ENCODE measurements around the gene NOTCH3.

NOTCH3 gene

DNA sequence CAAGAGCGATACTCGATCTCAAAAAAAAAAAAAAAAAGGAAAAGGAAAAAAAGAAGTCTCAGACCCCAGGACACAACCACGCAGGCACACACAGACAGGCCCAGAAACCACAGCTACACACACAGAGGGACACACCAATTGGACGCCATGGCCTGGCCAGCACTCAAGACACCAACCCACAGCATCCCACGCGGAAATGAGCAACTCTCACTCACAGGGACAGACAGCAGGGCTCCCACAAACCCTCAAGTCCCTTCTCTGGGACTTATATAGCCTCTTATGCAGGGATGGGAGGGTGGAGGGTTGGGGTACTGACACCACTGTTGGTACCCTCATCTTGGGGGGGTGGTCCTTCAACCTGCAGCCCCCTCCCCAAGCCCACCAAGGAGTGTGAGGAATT is 5.9 kb downstream of the NOTCH3 start:
- Mint-ChIP-seq H3K4me3 (peak overlapping the region; percentile 21), H3K36me3 (ENCODE audit: low read depth) (no peaks in the 10 kb centered on the region), H3K4me1 (peaks cover 18% of the 10 kb centered on the region), H3K27ac (no peak overlapping the region), H3K9me3 (no peaks in the 10 kb centered on the region), H3K27me3 (peaks cover 57% of the 10 kb centered on the region)
- ATAC-seq = no peak
- DNase-seq = no peak

DNA sequence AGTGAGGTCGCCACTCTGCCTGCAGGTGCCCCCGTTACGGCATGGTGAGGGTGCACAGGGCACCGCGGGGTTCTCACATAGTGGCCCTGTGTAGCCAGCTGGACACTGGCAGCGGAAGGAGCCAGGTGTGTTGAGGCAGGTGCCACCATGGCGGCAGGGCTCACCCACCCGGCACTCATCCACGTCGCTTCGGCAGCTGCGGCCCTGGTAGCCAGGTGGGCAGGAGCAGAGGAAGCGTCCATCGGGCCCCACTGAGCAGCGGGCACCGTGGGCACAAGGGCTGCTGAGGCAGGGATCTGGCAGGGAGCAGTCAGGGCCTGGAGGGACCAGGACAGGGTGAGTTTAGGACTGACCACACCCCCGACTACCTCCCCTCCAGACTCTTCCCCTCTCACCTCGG is 8.8 kb downstream of the NOTCH3 start:
- no peak for ATAC-seq
- DNase-seq = no peak
- Mint-ChIP-seq H3K4me3 (no peak overlapping the region), H3K9me3 (no peaks in the 10 kb centered on the region), H3K27ac (no peak overlapping the region), H3K36me3 (ENCODE audit: low read depth) (no peaks in the 10 kb centered on the region), H3K4me1 (peaks cover 9% of the 10 kb centered on the region), H3K27me3 (peaks cover 37% of the 10 kb centered on the region)

DNA sequence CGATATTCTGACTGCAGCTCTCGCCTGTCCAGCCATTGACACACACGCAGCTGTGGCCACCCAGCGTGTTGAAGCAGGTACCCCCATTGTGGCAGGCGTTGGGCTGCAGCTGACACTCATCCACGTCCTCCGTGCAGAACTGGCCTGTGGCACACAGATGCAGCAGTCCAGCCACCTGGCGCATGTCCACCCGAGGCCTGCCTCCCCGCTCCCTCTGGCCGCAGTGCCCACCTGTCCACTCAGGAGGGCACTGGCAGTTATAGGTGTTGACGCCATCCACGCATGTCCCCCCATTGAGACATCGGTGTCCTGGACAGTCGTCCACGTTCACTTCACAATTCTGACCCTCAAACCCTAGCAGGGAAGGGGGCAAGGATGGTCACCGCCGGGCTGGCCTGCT is 9.3 kb downstream of the NOTCH3 start:
- Mint-ChIP-seq H3K27ac (no peak overlapping the region), H3K27me3 (peaks cover 33% of the 10 kb centered on the region), H3K9me3 (no peaks in the 10 kb centered on the region), H3K4me1 (peaks cover 6% of the 10 kb centered on the region), H3K4me3 (no peak overlapping the region), H3K36me3 (ENCODE audit: low read depth) (no peaks in the 10 kb centered on the region)
- no peak for ATAC-seq
- DNase-seq = no peak

DNA sequence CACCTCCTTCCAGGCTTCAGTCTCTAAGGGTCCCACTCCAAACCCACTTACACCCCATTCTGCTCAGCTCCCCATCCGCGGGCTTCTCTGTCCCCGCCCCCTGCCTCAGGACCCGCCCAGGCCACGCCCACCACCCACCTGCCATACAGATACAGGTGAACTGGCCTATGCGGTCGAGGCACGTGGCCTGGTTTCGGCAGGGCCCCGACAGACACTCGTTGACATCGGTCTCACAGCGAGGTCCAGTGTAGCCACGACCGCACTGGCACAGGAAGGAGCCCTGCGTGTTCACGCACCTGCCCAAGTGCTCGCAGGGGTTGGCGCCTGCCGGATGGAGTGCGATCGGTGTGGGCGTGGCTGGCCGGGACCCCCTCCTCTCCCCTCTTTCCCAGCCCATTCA is 11.9 kb downstream of the NOTCH3 start:
- ATAC-seq (no peak), DNase-seq (no peak)
- Mint-ChIP-seq H3K4me3 (no peak overlapping the region), H3K9me3 (no peaks in the 10 kb centered on the region), H3K36me3 (ENCODE audit: low read depth) (no peaks in the 10 kb centered on the region), H3K27ac (no peak overlapping the region), H3K27me3 (peaks cover 17% of the 10 kb centered on the region), H3K4me1 (no peaks in the 10 kb centered on the region)

DNA sequence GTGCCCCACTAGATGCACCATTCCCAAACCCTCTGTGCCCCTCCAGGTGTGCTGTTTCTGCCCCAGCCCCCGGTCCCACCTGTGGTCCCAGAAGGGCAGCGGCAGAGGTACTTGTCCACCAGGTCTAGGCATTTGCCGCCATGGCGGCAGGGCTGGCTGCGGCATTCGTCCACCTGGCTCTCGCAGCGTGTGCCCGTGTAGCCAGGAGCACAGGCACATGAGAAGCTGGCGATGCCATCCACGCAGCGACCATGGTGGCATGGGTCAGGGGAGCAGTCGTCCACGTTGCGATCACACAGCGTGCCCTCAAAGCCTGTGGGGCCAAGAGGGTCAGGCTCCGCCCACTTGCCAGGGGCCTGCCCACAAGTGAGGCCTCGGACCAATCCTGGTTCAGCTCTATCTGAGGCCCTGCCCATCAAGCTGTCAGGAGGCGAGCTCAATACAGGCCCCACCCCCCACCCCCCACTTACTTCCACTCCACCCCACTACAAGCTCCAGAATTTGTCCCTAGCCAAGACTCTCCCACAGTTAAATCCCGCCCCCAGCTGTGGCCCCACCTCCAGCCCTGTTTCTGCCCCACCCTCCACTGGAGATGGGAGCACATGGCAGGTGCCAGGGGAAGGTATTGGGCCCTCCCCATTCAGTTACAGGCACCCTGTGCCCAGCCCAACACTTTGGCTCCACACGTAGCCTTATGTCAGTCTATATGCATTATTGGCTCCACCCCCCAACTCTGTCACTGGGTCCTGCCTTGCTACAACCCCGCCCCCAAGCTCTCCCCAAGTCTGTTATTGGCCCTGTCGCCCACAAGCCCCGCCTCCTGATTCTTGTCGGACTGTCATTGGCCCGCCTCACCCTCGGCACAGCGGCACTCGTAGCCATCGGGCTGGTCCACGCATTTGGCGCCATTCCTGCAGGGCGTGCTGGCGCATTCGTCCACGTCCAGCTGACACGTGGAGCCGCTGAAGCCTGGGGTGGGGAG is 13.5 kb downstream of the NOTCH3 start:
- H3K36me3 Mint-ChIP-seq (ENCODE audit: low read depth) = no peaks in the 10 kb centered on the region
- H3K4me1 Mint-ChIP-seq = no peaks in the 10 kb centered on the region
- H3K27me3 Mint-ChIP-seq = peaks cover 9% of the 10 kb centered on the region
- H3K9me3 Mint-ChIP-seq = no peaks in the 10 kb centered on the region
- no peak overlapping the region for H3K27ac Mint-ChIP-seq
- ATAC-seq (no peak), DNase-seq (no peak)
- no peak overlapping the region for H3K4me3 Mint-ChIP-seq

DNA sequence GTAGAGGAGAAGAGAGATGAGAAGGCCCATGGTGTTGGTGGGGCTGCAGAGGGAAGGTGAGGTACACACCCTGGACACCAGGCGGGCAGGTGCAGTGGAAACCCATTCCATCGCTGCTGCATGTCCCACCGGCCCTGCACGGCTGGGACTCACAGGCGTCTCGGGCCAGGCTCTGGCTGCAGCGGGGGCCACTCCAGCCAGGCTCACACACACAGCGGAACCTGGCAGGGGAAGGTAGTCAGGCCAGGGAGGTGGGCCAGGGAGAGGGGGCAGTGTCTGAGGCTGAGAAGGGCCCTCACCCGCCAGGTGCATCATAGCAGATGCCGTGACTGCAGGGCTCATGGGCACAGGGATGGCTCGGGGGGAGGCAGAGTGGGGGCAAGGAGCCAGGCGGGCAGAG is 15.6 kb downstream of the NOTCH3 start:
- no peaks in the 10 kb centered on the region for H3K4me1 Mint-ChIP-seq
- ATAC-seq = no peak
- H3K27ac Mint-ChIP-seq = no peak overlapping the region
- H3K27me3 Mint-ChIP-seq = peaks cover 5% of the 10 kb centered on the region
- H3K4me3 Mint-ChIP-seq = no peak overlapping the region
- DNase-seq = no peak
- no peaks in the 10 kb centered on the region for H3K9me3 Mint-ChIP-seq
- H3K36me3 Mint-ChIP-seq (ENCODE audit: low read depth) = no peaks in the 10 kb centered on the region

DNA sequence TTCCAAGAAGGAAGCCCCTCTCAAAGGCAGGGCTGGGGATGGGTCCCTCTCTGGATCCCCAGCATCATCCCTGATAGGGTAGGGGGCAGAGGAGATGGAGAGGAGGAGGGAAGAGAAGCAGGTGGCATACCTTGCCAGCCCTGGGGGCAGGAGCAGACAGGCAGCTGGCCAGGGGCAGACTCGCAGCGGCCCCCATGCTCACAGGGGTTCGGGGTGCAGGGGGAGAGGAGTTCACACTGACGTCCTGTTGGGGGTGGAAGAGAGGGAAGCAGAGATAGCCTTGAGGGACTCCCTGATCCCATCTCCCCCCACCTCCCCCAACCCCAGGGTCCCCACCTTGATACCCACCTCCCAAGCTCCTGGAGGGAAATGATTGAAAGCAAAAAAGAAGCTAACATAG is 16.0 kb downstream of the NOTCH3 start:
- Mint-ChIP-seq H3K9me3 (no peaks in the 10 kb centered on the region), H3K27me3 (peaks cover 5% of the 10 kb centered on the region), H3K27ac (no peak overlapping the region), H3K4me3 (no peak overlapping the region), H3K36me3 (ENCODE audit: low read depth) (no peaks in the 10 kb centered on the region), H3K4me1 (no peaks in the 10 kb centered on the region)
- DNase-seq = no peak
- no peak for ATAC-seq

DNA sequence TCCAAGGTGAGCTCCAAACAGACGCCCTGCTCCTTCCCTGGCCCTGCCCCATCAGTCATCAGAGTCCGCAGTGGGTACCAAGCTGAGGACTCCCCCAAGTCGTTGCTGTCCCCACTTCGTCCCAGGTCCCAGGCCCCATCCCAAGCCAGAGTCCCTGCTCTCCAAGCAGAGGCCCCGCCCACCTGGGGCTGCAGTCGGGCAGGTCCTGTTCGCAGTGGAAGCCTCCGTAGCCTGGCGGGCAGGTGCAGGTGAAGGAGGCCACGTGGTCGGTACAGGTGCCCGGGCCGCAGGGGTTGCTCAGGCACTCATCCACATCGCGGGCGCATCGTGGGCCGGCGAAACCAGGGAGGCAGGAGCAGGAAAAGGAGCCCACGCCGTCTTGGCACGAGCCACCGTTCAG is 19.4 kb downstream of the NOTCH3 start:
- ATAC-seq (no peak), DNase-seq (no peak)
- Mint-ChIP-seq H3K4me1 (peaks cover 4% of the 10 kb centered on the region), H3K4me3 (no peak overlapping the region), H3K36me3 (ENCODE audit: low read depth) (no peaks in the 10 kb centered on the region), H3K27ac (no peak overlapping the region), H3K27me3 (peaks cover 15% of the 10 kb centered on the region), H3K9me3 (no peaks in the 10 kb centered on the region)

DNA sequence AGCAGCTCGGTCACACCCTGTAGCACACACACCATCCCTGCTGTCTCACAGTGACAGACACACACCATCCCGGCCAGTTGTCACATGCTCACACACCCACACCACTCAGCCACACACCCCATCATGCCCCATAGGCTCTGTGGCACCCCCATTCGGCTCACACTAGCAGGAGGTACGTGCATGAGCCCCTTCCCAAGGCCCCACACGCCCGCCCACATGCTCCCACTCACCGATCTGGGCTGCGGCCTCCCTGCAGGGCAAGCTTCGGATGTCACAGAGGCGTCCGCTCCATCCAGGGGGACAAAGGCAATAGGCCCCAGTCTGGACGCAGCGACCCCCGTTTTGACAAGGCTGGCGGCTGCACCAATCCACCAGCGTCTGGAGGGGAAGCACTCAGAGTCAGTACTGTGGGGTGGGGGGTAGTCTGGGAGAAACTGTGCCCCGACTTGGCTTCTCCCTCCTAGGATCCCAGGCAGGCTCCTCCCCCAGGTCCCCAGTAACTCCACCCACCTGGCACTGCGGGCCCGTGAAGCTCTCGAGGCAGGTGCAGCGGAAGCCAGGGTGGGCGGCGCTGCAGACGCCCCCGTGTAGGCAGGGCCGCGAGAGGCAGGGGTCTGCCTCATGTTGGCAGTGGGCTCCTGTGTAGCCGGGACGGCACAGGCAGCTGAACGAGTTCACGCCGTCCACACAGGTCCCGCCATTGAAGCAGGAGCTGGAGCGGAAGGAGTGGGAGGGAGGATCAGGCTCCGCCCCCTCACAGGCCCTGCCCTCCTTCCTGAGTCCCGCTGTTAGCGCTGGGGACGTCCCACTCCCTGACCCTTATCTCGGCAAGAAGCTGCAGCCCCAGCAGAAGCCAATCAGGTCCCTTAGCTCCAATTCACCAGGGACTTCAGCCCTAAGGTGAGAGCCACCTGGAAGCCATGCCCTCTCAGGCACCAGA is 20.1 kb downstream of the NOTCH3 start:
- ATAC-seq (no peak), DNase-seq (no peak)
- H3K4me3 Mint-ChIP-seq = no peak overlapping the region
- H3K4me1 Mint-ChIP-seq = peaks cover 4% of the 10 kb centered on the region
- H3K27ac Mint-ChIP-seq = no peak overlapping the region
- peaks cover 14% of the 10 kb centered on the region for H3K27me3 Mint-ChIP-seq
- H3K36me3 Mint-ChIP-seq (ENCODE audit: low read depth) = no peaks in the 10 kb centered on the region
- H3K9me3 Mint-ChIP-seq = no peaks in the 10 kb centered on the region

DNA sequence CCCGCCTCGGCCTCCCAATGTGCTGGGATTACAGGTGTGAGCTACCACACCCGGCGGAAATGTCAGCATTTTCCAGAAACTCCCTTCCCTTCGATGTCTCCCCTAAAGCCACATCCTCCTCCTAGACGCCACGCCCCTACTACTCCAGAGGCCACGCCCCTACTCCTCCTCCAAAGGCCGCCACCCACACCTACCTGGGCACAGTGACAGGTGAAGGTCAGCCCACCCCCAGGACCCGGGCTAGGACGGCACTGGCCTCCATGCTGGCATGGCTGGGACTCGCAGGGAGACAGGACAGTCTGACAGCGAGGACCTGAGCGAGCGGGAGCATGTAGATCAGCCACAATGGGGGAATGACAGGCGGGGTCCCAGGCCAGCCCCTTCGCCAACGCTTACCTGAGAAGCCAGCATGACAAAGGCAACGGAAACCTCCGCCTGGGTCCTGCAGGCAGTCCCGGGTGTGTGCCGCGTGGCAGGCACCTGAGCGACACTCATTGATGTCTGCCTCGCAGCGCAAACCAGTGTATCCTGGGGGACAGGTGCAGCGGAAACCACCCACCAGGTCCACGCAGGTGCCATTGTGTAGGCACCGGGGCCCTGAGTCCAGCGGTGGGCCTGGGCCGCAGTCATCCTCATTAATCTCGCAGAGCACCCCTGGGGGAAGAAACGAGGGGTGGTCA is 22.0 kb downstream of the NOTCH3 start:
- Mint-ChIP-seq H3K4me3 (no peak overlapping the region), H3K4me1 (peaks cover 4% of the 10 kb centered on the region), H3K36me3 (ENCODE audit: low read depth) (no peaks in the 10 kb centered on the region), H3K27me3 (peaks cover 16% of the 10 kb centered on the region), H3K27ac (no peak overlapping the region), H3K9me3 (no peaks in the 10 kb centered on the region)
- ATAC-seq = no peak
- DNase-seq = no peak

DNA sequence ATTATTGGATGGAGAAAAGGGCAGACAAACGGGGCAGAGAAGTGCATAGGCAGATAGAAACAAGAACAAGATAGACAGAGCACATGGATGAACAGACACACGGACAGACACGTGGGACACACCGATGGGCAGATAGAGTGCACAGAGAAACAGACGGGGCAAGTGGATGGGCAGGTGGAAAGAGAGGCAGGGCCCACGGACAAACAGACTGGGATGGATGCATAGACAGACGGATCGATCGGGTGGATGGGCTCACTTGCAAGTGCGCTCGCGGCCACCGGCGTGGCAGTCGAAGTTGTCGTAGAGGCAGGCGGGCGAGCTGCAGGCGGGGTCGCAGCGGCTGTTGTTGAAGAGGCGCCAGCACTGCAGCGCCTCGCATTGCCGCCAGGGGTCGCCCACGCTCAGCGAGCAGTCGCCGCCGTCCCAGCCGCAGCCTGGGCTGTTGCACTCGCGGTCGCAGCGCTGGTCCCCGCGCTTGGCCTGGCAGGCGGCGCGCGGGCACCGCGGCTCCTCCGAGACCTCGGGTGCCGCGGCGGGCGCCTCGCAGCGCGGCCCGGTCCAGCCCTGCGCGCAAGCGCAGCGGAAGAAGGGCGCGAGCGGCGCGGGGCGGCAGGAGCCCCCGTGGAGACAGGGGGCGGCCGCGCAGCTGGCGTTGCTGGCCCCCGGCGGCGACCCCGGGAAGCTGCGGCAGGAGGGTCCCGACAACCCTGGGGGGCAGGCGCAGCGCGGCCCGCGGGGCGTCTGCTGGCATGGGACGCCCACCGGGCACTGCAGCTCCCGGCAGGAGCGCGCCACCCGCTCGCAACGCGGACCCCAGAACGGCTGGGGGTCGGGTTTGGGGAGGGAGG is 23.3 kb downstream of the NOTCH3 start:
- Mint-ChIP-seq H3K4me1 (peaks cover 4% of the 10 kb centered on the region), H3K9me3 (no peaks in the 10 kb centered on the region), H3K4me3 (peak overlapping the region; percentile 25), H3K27ac (no peak overlapping the region), H3K36me3 (ENCODE audit: low read depth) (no peaks in the 10 kb centered on the region), H3K27me3 (peaks cover 16% of the 10 kb centered on the region)
- ATAC-seq (peak; percentile 76), DNase-seq (peak; percentile 88)

DNA sequence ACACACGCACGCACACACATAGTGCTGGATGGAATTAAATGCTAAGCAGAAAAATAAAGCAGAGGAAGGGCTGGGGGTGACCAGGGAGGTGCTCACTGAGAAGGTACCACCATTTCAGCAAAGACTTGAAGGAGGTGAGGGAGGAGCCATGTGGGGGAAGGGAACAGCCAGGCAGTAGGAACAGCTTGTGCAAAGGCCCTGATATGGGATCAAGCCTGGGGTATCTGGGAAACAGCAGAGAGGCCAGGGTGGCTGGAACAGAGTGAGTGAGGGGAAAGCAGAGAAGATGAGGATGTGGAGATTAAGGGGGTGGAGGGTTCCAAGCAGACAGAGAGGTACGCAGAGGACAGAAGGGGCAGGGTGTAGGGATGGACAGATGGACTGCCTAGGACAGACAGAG is 25.2 kb downstream of the NOTCH3 start:
- Mint-ChIP-seq H3K4me3 (no peak overlapping the region), H3K36me3 (ENCODE audit: low read depth) (no peaks in the 10 kb centered on the region), H3K9me3 (no peaks in the 10 kb centered on the region), H3K27ac (no peak overlapping the region), H3K27me3 (peaks cover 19% of the 10 kb centered on the region), H3K4me1 (peaks cover 4% of the 10 kb centered on the region)
- no peak for ATAC-seq
- no peak for DNase-seq

DNA sequence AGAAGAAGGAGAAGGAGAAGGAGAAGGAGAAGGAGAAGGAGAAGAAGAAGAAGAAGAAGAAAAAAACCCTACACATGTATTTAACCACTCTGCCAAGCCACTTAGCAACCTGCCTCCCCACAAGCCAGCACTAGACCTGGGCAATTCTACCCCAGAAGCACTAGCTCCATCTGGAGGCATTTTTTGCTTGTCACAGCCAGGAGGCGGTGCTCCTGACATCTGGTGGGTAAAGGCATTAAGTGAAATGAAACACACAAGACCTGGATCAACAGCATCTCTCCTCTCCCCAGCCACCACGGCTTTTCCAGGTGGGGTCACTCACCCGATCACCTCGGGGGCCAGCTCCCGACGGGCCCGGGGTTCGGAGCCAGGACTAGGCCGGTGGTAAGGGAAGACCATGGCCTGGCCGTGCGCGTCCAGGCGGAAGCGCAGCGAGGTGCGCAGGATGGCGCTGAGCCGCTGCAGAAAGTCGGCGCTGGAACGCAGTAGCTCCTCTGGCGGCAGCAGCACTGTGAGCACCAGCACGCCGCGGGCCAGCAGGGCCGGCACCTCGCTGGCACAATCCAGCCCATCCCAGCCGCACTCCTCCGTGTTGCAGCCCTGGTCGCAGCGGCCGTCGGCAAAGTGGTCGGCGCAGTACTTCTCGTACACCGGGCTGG is 26.9 kb downstream of the NOTCH3 start:
- Mint-ChIP-seq H3K4me1 (peaks cover 4% of the 10 kb centered on the region), H3K36me3 (ENCODE audit: low read depth) (no peaks in the 10 kb centered on the region), H3K27ac (no peak overlapping the region), H3K27me3 (peaks cover 14% of the 10 kb centered on the region), H3K9me3 (no peaks in the 10 kb centered on the region), H3K4me3 (no peak overlapping the region)
- DNase-seq (no peak), ATAC-seq (no peak)

All from activated naive CD8-positive, alpha-beta T cell treated with anti-CD3 and anti-CD28 coated beads, Interleukin-2, amount 50 U/mL, for 24 hours (primary cell).